Stimulated activated CD4-positive, alpha-beta T cell treated with anti-CD3 and anti-CD28 coated beads, TNF-alpha, amount 100 ng/mL, for 48 hours (primary cell): ENCODE results near the gene CENPF.
"Not testable (repeated sequence)": the region's sequence is repeated elsewhere in the genome, so short reads cannot be mapped to it uniquely, and the experiment has no call there.

Experiments used
- DNase-seq, 3 donors: peaks; one replicate each; pipeline ENCODE4 v3.0.0-alpha.2; 2020; ENCODE audit warnings: low read depth in 3 of 3

CENPF gene

DNA sequence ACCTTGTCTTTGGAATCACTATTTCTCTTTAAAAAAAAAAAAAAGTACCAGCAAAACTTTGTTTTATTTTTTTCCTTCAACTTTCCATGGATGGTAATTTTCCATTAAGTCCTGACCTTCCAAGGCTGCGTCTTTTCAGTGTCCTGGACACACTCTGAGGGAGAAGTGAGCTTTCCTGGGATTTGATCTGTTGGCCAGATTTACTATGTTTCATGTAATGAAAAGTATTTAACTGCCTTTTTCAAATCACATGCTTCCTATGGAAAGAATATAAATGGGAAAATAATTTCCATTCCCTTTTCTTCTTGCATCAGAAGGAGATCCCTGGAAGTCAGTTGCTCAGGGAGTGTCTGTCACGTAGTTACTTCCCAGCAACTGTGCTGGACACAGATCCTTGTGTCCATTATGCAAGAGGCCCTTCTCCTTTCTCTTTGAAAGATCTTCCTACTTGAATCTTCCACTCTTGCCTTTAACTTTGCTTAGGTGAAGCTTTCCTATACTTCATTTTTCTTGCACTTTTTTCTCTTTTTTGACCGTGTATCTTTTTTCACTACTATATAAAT is 59.3 kb downstream of the CENPF start:
- DNase-seq = no peak

DNA sequence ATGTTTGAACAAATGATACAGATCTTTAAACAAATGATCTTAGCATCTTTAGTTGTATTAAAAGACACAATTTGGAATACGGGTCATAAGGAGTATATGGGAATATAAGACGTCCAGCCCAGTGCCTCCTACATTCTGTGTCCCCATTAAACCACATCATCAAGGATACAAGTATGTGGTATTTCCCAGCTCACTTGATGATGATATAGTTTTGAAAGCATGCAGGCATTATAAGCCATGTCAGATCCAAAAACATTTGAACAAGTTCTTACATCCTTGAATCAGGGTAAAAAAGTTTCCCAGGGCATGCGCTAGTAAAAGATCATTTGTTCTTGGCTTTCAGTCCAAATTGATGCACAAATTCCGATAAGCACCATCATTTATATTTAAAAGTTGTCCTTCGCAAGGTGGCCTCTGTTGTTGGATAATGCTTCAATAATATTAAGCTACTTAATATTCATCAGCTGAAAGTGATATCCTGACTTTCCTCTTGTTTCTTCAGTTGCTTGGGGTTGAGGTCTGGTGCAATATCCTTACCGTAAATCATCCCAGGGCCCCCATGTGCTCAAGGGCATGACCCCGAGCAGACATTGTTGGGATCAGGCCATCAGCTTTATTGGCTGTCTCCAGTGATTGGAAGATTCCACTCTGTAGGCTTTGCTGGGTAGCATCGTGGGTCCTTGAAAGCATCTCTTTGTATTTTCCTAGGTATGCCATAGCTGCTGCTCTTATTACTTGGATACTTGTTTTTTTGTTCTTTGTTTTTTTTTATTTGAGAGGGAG is 61.8 kb downstream of the CENPF start:
- DNase-seq = no peak

DNA sequence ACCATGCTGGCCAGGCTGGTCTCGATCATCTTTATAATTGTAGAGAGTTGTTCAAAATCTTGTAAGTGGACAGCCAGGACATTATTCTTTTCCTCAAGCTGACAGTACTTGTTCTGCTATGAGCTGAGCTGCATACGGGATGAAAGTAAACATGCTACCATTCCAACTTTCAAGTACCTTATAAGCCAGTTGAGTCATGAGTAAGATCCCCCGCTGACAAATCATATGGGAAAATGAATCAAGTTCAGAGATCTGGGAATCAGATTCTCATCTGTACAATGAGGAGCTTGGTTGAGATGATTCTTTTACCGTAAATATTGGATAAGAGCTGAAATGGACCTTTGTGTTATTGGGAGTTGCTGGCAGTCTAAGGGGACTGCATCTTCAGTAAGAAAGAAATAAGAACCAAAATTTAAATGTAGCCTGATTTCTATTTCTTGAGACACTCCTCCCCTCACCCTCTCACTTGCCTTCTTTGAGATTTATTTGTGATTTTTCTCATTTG is 62.7 kb downstream of the CENPF start:
- no peak for DNase-seq

DNA sequence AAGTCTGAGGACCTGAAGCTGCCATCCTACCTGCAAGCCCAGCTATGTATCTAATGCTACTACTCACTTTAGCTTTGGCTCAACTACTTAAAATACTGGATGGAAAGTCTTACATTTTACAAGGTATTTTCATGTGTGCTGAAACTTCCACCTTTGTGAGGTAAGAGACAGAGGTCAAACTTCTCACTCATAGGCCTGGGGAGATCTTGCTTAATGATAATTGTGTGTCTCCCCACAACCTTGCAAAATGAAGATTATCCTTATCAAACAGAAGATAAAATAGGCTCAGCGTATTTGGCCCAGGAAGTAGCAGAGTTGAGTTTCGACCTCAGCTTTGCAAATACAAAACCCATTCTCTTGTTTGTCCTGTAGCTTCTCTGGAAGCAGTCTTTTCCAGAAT is 63.7 kb downstream of the CENPF start:
- no peak for DNase-seq

DNA sequence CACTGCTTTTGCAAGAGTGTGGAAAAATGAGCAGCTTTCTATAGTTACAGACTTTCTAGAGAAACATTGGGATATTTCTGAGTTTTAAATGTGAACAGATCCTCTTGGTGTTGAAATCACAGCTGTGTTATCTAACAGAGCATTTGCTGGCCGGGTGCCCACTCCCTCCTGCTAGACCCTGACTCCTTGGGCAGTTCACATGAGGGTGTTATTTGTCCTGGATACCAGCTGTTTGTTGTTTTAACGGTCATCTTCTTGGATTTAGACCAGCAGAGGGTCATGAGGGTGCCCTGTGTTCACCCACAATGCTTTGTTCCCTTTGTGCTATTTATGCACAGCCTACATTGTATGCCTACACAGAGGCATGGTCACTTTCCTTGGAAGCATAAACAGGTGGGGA is 67.1 kb downstream of the CENPF start:
- DNase-seq = no peak

DNA sequence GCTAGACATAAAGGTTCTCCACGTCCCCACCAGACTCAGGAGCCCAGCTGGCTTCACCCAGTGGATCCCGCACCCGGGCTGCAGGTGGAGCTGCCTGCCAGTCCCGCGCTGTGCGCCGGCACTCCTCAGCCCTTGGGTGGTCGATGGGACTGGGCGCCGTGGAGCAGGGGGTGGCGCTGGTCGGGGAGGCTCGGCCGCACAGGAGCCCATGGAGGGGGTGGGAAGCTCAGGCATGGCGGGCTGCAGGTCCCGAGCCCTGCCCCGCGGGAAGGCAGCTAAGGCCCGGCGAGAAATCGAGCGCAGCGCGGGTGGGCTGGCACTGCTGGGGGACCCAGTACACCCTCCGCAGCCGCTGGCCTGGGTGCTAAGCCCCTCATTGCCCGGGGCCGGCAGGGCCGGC is 70.0 kb downstream of the CENPF start:
- DNase-seq = not testable (repeated sequence)

DNA sequence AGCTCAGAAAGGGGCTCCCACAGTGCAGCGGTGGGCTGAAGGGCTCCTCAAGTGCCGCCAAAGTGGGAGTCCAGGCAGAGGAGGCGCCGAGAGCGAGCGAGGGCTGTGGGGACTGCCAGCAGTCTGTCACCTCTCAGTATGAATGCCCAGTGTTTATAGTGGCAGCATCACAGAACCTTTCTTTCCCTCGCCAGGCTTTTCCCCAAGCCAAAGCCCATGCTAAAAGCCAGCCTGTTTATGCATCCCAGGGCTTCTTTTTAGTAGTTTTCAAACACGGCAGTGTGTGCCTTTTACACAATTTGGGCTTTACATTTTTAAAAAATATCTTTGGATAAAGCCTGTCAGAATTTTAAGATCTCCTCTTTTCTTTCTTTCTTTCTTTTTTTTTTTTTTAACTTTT is 70.6 kb downstream of the CENPF start:
- no peak for DNase-seq

DNA sequence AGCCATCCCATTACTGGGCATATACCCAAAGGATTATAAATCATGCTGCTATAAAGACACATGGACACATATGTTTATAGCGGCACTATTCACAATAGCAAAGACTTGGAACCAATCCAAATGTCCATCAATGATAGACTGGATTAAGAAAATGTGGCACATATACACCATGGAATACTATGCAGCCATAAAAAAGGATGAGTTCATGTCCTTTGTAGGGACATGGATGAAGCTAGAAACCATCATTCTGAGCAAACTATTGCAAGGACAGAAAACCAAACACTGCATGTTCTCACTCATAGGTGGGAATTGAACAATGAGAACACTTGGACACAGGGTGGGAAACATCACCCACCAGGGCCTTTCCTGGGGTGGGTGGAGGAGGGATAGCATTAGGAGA is 72.5 kb downstream of the CENPF start:
- not testable (repeated sequence) for DNase-seq

DNA sequence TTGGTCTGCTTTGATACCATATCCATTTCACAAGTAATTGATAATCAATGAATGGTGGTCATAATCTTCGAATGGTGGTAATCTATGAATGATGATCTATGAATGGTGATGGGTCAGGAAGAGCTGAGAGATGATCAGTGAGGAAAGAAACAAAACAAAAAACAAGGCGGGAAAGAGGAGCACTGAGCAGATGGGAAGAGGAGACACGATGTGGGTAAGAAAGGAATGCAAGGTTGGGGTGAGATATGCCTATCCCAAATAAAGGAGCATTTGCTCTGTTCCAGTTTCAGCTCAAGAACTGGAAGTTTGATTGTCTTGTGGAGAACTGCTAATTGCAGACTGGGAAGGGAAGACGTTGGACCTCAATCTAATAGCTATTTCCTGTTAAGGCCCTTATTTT is 73.8 kb downstream of the CENPF start:
- DNase-seq = no peak

DNA sequence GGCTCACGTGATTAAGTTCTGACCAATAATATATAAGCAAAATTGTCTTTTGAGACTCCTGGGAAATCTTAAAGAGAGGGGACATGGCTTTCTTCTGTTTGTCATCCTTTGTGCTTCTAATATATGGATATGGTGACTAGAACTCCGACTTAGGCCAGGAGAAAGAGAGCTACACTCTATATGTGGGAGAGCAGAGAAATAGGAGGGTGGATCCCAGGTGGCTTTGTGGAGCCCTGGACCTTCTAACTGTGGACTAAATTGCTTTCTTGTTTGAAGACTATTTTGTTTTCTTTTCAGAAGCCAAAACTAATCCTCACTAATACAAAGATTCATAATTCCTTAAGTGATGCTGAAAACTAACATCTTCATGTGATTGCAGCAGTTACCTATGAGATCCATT is 75.0 kb downstream of the CENPF start:
- DNase-seq = no peak

DNA sequence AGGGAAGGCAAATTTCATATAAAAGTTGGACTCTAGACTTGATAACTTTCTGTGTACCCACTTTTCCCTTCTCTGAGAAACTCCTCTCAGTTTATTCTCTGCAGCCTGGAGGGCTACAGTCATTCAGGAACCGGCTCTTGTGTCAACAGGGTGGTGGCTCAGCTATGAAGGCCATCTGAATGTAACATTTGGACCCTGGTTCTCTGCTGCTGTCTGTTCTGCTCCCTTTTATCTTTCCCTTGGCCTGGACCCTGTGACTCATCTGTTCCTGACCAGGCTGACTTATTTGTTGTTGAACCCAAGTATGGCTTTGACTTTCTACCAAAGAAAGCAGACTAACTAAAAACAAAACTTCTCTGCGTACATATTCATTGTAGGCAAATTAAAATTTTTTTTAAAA is 75.4 kb downstream of the CENPF start:
- no peak for DNase-seq

- DNase-seq = no peak
Measured at GRCh38 chr1:214683621-214684020, 80.6 kb downstream of the CENPF start.

- no peak for DNase-seq
Measured at GRCh38 chr1:214685906-214686305, 82.9 kb downstream of the CENPF start.

DNA sequence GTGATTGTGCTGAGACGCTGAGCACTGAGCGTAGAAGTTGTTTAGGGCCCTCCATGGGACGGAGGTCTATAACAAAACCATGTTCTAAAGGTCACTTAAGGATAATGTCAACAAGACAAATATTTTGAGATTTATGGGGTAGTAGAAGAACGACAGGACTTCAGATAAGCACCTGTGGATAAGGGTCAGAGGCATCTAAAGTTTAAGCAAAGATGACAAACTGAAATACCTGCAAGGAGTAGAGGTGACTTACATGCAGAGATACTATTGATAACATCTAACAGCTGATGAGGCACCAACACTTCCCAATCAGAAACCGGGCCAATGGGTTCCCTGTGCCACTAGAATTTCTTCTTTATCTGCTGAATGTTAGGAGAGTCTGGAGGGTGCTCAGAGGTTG is 83.5 kb downstream of the CENPF start:
- no peak for DNase-seq

DNA sequence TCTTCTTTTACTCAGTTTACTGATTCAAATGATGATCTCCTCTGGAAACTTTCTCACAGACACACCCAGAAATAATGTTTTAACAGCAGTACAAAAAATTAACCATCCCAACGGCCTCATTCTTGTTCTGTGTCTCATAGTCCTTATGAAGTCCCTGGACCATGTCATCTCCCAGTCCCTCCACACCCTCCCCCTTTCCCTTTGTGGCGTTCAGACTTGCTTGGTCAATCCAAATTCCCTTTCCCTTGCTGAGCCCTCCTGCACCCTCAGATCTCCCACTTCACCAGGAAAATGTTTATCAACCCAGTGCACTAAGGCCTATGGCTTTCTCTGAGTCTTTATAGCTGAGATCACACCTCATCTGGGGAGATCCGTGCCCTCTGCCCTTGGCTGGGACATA is 85.9 kb downstream of the CENPF start:
- DNase-seq = no peak

GRCh38 chr1:214694769-214695168 is 91.8 kb downstream of the CENPF start:
- no peak for DNase-seq

GRCh38 chr1:214698559-214698958 is 95.6 kb downstream of the CENPF start:
- DNase-seq = no peak

GRCh38 chr1:214700437-214700836 is 97.4 kb downstream of the CENPF start:
- no peak for DNase-seq

DNA sequence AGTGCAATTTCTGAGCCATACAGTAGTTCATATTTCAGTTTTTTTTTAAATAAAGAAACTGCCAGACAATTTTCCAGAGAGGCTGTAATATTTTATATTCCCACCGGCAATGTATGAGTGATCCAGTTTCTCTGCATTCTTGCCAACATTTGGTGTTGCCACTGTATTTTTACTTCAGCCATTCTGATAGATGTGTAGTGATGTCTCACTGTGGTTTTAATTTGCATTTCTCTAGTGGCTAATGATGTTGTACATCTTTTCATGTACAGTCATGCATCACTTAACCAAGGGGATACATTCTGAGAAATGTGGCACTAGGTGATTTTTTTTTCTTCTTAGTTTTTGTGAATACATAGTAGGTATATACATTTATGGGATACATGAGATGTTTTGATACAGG is 99.6 kb downstream of the CENPF start:
- DNase-seq = no peak

- DNase-seq = no peak
Measured at GRCh38 chr1:214707306-214708087, 104.5 kb downstream of the CENPF start.

DNA sequence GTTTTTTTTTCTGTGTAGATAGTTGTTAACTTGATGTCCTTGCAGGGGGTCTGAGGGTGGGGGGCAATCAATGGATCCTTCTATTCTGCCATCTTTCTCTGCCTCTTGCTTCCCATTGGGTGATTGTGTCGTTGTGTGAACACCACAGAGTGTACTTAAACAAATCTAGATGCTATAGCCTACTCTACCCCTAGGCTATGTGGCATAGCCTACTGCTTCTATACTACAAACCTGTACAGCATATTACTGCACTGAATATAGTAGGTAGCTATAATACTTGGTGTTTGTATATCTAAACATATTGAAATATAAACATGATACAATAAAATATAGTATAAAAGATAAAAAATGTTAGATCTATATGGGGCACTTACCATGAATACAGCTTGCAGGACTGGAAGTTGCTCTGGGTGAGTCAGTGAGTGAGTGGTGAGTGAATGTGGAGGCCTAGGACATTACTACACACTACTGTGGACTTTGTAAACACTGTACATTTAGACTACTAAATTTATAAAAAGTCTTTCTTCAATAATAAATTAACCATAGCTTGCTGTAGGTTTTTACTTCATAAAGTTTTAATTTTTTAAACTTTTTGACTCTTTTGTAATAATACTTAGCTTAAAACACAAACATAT is 105.4 kb downstream of the CENPF start:
- DNase-seq = no peak

DNA sequence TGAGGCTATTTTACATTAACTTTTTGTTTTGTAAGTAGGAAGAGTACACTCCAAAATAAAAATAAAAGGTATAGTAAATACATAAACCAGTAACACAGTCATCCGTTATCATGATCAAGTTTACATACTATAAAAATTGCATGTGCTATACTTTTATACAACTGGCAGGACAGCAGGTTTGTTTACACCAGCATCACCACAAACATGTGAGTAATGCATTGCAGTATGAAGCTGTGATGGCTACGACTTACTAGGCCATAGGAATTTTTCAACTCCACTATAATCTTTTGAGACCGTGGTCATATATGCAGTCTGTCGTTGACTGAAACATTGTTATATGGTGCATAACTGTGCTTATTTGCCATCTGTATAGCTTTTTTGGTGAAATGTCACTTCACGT is 106.2 kb downstream of the CENPF start:
- DNase-seq = no peak
